A549 treated with GW870086 at 1 μM for 4 hours (cell line): ENCODE results near the gene CRAT. TPM values are rescaled to one million over a fixed set of nuclear protein-coding genes. Genes with fewer than 3 reads are reported as not detected.

Experiments
- total RNA-seq: library from RNA; stranded (reverse); fragments of 200-300 nt; extraction: Qiagen RNA extraction; gene quantifications from 5 replicates; pipeline ENCODE4 v1.2.3, GENCODE V29; 2022; ENCODE audit warnings: low read depth

Gene CRAT
- total RNA-seq: 23.0 to 31.3 TPM (median 28.3 TPM) in 5 replicates

GRCh38 chr9:129110740-129111527 lies at the start of gene CRAT, which contains the start of gene PTPA:
Gene CRAT, minus strand, starts transcription at chr9:129110793. Its CDS starts 284 bp downstream, at chr9:129110509.
Gene PTPA, plus strand, starts transcription at chr9:129111415. Its CDS starts 186 bp downstream, at chr9:129111601.

GRCh38 chr9:129080601-129081387 lies 29.8 kb downstream of the CRAT start, which contains the start of gene DOLPP1:
Gene DOLPP1, plus strand, starts transcription at chr9:129081111. Its CDS starts 21 bp downstream, at chr9:129081132.

Other genes with a start within 250 kb of the CRAT start
- gene KYAT1, start 228.8 kb downstream of the CRAT start, total RNA-seq: 9.6 to 12.9 TPM (median 11.2 TPM) in 5 replicates
- 78.7 to 100 TPM (median 97.4 TPM) in 5 replicates for gene LRRC8A, start 228.7 kb downstream of the CRAT start, total RNA-seq
- gene PHYHD1, start 189.8 kb downstream of the CRAT start, total RNA-seq: 0.48 TPM in 1 of 5 replicates, not detected in the others
- gene DOLK, start 163.2 kb downstream of the CRAT start, total RNA-seq: 33.4 to 41.3 TPM (median 36.7 TPM) in 5 replicates
- 37.0 to 45.2 TPM (median 38.9 TPM) in 5 replicates for gene NUP188, start 163.1 kb downstream of the CRAT start, total RNA-seq
- 33.8 to 53.5 TPM (median 49.7 TPM) in 5 replicates for gene SH3GLB2, start 82.5 kb downstream of the CRAT start, total RNA-seq
- gene MIGA2, start 74.2 kb downstream of the CRAT start, total RNA-seq: 13.3 to 15.5 TPM (median 13.5 TPM) in 5 replicates
- 16.6 to 21.1 TPM (median 18.2 TPM) in 5 replicates for gene DOLPP1, start 29.7 kb downstream of the CRAT start, total RNA-seq
- 112 to 138 TPM (median 134 TPM) in 5 replicates for gene PTPA, start 622 bp upstream of the CRAT start, total RNA-seq
- gene IER5L, start 67.5 kb upstream of the CRAT start, total RNA-seq: 32.4 to 56.7 TPM (median 54.1 TPM) in 5 replicates